GM06990 (cell line): Measurements from ENCODE around the gene TCHH.
A peak's percentile ranks its signal among the peaks of the same experiment; 100 is the strongest.

Source experiments
- DNase-seq: peaks from one replicate; pipeline ENCODE4 v3.0.0-alpha.2; 2011; ENCODE audit not compliant: insufficient read length; ENCODE audit errors: extremely low read depth
- H3K27me3 ChIP-seq: replicated peaks from 2 replicates; pipeline ENCODE4 v1.6.0; 2011; ENCODE audit warnings: low read length; ENCODE audit not compliant: control insufficient read depth, insufficient read depth
- H3K36me3 ChIP-seq: 2 replicates; pipeline ENCODE4 v1.5.1; 2011; ENCODE audit warnings: low read length; ENCODE audit not compliant: control insufficient read depth, insufficient read depth
- H3K4me3 ChIP-seq: replicated peaks from 2 replicates; pipeline ENCODE4 v1.5.1; 2011; ENCODE audit warnings: low read depth, mild to moderate bottlenecking, control low read depth, low read length
- TF ChIP-seq, protein P1 (sequence below): IDR thresholded peaks from 2 replicates; pipeline ENCODE4 v1.5.1; 2011; ENCODE audit warnings: low read length, control low read depth, mild to moderate bottlenecking, inconsistent platforms; ENCODE audit not compliant: insufficient read depth, poor library complexity, severe bottlenecking

Gene TCHH

DNA sequence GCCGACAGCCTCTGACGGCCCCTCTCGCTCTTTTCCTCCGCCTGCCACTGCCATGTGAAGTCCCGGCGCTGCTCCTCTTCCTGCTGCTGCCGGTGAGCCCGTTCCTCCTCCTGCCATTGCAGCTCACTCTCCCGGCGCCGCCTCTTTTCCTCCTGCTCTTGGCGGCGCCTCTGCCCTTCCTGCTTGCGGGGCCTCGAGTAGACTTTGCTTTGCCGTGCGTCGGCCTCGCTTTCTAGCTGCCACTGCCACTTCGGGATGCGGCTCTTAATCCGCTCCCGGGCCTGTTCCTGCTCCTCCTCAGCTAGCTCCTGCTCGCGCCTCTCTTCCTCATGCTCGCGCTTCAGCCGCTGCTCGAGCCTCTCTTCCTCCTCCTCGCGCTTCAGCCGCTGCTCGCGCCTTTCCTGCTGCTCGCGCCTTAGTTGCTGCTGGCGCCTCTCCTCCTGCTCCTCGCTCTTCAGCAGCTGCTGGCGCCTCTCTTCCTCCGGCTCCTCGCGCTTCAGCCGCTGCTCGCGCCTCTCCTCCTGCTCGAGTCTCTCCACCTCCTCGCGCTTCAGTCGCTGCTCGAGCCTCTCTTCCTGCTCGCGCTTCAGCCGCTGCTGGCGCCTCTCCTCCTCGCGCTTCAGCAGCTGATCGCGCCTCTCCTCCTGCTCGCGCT lies 4.3 kb downstream of the TCHH start:
- Histone ChIP-seq H3K27me3 (no peaks in the 10 kb centered on the region; the same call in none of the 2 replicates), H3K4me3 (peak overlapping the region; percentile 38), H3K36me3 (no peaks in the 10 kb centered on the region)
- TF ChIP-seq, protein P1, sequence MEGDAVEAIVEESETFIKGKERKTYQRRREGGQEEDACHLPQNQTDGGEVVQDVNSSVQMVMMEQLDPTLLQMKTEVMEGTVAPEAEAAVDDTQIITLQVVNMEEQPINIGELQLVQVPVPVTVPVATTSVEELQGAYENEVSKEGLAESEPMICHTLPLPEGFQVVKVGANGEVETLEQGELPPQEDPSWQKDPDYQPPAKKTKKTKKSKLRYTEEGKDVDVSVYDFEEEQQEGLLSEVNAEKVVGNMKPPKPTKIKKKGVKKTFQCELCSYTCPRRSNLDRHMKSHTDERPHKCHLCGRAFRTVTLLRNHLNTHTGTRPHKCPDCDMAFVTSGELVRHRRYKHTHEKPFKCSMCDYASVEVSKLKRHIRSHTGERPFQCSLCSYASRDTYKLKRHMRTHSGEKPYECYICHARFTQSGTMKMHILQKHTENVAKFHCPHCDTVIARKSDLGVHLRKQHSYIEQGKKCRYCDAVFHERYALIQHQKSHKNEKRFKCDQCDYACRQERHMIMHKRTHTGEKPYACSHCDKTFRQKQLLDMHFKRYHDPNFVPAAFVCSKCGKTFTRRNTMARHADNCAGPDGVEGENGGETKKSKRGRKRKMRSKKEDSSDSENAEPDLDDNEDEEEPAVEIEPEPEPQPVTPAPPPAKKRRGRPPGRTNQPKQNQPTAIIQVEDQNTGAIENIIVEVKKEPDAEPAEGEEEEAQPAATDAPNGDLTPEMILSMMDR = no peak
- no peak for DNase-seq

DNA sequence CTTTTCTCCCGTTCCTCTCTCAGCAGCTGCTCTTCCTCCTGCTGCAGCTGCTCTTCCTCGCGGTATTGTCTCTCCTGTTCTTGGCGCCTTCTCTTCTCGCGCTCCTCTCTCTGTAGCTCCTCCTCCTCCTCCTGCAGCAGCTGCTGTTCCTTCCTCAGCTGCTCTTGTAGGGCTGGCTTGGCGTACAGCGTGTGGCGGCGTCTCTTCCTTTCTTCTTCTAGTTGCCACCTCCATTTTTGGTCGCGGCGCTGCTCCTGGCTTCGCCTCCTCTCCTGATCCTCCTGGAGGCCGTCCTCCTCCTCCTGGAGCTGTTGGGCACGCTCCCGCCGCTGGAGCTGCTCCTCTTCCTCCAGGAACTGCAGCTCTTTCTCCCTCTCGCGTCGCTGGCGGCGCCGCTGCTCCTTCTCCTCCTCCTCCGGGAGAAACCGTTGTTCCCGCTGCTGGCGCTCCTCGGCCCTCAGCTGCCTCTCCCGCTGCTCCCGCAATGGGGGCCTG lies 4.8 kb downstream of the TCHH start:
- no peak for DNase-seq
- Histone ChIP-seq H3K36me3 (no peaks in the 10 kb centered on the region), H3K27me3 (no peaks in the 10 kb centered on the region; the same call in none of the 2 replicates), H3K4me3 (no peak overlapping the region)
- TF ChIP-seq, protein P1 = no peak

DNA sequence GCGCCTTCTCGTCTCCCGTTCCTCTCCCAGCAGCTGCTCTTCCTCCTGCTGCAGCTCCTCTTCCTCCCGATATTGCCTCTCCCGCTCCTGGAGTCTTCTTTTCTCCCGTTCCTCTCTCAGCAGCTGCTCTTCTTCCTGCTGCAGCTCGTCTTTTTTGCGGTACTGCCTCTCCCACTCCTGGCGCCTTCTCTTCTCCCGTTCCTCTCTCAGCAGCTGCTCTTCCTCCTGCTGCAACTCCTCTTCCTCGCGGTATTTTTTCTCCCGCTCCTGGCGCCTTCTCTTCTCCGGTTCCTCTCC lies 5.3 kb downstream of the TCHH start:
- TF ChIP-seq, protein P1 = no peak
- H3K27me3 ChIP-seq = no peaks in the 10 kb centered on the region; the same call in none of the 2 replicates

DNA sequence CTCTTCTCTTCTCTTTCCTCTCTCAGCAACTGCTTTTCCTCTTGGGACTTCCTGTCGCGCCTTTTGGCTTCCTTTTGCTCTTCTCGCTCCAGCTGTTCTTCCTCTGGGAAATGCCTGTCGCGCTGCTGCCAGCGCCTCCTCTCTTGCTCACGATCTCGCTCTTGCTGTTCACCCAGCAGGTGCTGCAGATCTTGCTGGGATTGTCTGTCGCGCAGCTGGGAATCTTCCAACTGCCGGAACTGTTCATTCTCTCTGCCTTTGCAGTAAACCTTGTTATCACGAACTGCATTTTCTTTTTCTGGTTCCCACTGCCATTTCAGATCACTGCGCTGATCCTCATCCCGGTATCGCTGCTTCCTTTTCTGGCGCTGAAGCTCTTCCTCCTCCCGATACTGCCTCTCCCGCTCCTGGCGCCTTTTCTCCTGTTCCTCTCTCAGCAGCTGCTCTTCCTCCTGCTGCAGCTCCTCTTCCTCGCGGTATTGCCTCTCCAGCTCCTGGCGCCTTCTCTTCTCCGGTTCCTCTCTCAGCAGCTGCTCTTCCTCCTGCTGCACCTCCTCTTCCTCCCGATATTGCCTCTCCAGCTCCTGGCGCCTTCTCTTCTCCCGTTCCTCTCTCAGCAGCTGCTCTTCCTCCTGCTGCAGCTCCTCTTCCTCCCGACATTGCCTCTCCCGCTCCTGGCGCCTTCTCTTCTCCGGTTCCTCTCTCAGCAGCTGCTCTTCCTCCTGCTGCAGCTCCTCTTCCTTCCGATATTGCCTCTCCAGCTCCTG lies 5.8 kb downstream of the TCHH start:
- DNase-seq = no peak

More for the DNA sequence above, 5.3 kb downstream of the TCHH start:
- H3K4me3 ChIP-seq = no peak overlapping the region
- no peak for DNase-seq
- H3K36me3 ChIP-seq = no peaks in the 10 kb centered on the region

DNA sequence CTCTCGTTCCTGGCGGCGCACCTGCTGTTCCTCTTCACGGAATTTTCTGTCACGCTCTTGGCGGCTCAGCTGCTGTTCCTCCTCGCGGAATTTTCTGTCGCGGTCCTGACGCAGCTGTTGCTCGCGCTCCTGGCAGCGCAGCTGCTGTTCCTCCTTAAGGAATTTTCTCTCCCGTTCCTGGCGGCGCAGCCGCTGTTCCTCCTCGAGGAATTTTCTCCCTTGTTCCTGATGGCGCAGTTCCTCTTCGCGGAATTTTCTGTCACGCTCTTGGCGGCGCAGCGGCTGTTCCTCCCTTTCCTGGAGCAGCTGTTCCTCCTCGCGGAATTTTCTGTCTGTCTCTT lies 6.4 kb downstream of the TCHH start:
- Histone ChIP-seq H3K4me3 (no peak overlapping the region), H3K36me3 (no peaks in the 10 kb centered on the region), H3K27me3 (no peaks in the 10 kb centered on the region; the same call in none of the 2 replicates)
- TF ChIP-seq, protein P1 = no peak
- DNase-seq = no peak

More for the DNA sequence above, 5.8 kb downstream of the TCHH start:
- Histone ChIP-seq H3K4me3 (no peak overlapping the region), H3K27me3 (no peaks in the 10 kb centered on the region; the same call in none of the 2 replicates), H3K36me3 (no peaks in the 10 kb centered on the region)
- TF ChIP-seq, protein P1 = no peak
